Middle frontal gyrus (tissue), 1 donor: Measurements from ENCODE around the gene CPN2.

ENCODE experiments used
- DNase-seq: peaks from one replicate; pipeline ENCODE4 v3.0.0-alpha.2; 2015; ENCODE audit warnings: low spot score; ENCODE audit errors: extremely low spot score

The CPN2 gene

GRCh38 chr3:194354315-194354714 is 3.2 kb upstream of the CPN2 start:
- no peak for DNase-seq

DNA sequence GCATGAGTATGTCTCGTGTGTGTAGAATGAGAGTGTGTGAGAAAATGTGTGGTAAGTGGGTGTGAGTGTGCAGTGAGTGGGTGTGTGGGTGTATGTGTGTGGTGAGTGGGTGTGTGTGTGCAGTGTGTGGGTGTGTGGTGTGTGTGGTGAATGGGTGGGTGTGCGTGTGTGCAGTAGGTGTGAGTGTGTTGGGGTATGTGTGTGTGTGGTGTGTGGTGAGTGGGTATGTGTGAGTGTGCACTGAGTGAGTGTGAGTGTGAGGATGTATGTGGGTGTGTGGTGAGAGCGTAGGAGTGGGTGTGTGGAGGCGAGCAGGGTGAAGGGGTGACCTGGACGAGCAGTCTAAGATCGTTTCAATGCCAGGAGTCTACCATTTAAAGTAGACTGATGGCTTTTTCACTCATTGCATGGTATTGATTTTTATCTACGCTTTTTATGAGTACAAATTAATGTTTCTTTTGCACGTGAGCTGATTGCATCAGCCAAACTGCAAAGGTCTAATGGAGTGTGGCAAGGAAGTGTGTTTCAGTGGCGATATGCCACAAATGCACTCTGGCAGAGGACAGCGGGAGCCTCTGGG is 1.6 kb upstream of the CPN2 start:
- DNase-seq: no peak

- no peak for DNase-seq
Observed at GRCh38 chr3:194351952-194352536, 916 bp upstream of the CPN2 start.

- DNase-seq: no peak
Observed at GRCh38 chr3:194350726-194351071, 429 bp downstream of the CPN2 start.

DNA sequence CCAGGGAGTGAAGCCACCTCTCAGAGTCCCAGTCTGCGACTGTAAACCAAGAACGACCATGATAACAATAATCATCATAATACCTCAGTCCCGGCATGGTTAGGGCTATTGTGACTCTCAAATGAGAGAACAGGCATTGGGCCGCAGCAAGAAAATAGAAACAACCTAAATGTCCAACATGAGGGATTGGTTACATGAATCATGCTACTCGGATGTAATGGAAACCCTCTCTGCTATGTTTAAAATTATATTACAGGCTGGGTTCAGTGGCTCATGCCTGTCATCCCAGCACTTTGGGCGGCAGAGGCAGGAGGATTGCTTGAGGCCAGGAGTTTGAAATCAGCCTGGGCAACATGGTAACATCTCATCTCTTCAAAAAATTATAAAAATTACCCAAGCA is 2.8 kb downstream of the CPN2 start:
- no peak for DNase-seq

GRCh38 chr3:194346621-194347020 is 4.5 kb downstream of the CPN2 start:
- no peak for DNase-seq

- no peak for DNase-seq
Observed at GRCh38 chr3:194346035-194346434, 5.1 kb downstream of the CPN2 start.

DNA sequence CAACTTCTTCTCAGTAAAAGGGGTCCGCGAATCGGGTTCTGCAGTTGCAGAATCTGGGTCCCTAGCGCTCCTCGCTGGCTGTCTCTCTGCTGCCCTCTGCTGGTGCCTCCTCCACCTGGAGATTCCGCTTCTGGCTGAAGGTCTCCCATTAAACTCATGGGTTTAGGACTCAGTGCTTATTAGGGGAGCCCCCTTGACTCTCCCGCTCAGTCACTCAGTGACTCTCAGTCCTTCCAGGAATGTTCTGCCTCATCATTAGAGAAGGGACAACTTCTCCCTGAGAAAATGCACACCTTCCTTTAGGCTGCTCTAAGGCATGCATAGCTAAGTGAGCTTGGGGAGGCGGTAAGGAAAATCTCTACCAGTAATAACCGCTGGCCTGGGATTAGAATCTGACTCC is 7.1 kb downstream of the CPN2 start:
- peak; percentile 53 for DNase-seq

DNA sequence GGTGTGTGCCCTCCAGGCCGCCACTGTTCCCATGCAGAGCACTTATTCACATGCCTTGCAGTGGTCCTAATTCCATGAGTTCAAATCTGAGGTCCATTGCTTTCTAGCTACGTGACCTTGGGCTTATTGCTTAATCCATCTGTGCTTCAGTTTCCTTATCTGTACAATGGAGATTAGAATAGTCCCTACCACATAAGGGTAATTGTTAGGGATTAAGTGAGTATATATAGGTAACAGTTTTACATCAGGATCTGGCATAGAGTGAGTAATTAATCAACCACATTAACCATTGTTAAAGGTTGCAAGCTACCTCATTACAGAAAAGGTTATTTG is 7.6 kb downstream of the CPN2 start:
- no peak for DNase-seq

DNA sequence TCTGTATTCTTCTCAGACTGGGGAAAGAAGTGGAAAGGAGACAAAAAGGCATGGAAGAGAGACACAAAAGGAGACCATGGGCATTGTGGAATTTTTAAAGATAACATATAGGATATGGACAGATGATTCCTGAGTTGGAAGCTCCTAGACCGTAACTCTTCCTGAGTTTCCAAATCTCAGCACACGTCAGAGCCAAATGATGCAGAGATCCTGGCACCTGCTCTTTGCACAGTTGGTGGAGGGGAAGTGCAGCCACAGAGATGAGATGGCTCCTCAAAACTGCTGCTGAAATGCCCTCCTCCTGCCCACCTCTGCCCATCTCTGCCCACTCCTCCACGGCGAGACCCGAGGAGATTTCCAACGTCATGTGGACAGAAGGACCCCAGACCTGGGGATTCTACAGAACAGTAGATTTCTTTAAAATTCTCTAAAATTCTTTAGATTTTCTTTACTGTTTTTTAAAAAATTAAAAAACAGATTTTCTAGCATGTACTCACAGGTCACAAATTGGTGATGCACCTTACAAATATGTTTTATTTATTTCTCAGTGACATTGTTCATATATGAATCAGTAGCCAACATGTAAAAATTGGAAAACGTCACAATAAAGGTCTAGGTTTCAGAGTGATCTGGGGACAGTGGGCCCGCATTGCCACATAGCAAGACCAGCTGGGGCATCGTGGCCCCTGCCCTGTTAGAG is 8.1 kb downstream of the CPN2 start:
- DNase-seq: no peak

DNA sequence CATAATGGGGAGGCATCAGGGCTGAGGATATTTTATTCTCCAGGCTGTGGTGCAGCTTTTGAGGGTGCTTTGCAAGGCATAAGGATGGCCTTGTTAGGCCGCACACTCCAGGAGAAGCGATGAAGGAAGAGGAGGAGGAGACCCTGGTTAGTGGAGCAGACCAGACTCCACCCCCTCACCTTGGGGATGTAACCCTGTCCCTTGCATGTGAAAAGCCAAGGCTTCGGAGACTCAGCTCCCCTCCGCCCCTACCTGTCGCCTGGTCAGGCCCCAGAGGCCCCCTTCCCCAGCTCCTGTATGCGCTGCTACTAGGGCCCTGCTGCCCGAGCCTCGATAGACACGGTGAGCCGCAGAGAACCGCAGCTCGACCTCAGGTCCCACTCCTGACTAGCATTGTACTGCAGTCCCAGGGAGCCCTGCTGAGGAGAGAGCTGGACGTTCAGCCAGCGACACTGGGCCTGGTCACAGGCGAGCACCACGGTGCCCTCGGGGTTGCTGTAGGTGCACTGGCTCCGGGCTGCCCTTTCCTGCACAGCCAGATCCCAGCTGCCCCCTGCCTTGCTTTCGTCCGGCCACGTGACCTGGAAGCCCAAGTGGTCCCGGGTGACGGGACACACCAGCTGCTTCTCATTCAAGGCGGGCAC is 10.2 kb downstream of the CPN2 start:
- DNase-seq: no peak

- no peak for DNase-seq
Observed at GRCh38 chr3:194339840-194340239, 11.3 kb downstream of the CPN2 start.

GRCh38 chr3:194339356-194339755 is 11.8 kb downstream of the CPN2 start:
- DNase-seq: no peak

DNA sequence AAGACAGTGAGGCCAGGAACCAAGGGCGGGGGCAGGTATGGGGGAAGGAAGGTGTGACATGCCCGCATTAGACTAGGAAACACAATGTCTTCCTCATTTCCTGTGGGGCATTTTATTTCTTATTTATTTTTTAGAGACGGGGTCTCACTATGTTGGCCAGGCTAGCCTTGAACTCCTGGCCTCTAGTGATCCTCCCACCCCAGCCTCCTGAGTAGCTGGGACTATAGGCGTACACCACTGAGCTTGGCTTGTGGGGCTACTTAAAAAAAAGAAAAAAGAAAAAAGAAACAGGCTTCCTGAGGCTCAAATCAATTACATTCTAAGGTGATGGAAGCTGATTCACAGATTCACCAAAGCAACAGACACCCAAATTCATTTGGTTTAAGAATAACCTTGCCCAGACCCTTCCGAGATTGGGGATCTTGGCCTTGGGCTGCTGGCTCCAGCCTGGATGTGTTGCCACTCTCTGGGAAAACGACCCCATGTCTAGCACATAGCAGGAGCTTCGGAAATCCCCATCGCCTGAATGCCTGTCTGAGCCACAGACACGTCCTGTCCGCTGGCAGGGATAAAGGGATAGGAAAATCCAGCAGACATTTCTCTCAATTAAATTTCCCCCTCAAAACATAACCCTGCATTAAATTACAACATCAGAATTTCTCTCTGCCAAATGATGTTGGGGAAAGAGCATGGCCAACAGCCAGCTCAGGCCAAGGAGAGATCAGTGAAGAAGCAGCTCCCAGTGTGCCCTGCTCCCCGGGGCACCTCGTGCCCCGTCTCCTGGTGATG is 13.0 kb downstream of the CPN2 start:
- DNase-seq: no peak

DNA sequence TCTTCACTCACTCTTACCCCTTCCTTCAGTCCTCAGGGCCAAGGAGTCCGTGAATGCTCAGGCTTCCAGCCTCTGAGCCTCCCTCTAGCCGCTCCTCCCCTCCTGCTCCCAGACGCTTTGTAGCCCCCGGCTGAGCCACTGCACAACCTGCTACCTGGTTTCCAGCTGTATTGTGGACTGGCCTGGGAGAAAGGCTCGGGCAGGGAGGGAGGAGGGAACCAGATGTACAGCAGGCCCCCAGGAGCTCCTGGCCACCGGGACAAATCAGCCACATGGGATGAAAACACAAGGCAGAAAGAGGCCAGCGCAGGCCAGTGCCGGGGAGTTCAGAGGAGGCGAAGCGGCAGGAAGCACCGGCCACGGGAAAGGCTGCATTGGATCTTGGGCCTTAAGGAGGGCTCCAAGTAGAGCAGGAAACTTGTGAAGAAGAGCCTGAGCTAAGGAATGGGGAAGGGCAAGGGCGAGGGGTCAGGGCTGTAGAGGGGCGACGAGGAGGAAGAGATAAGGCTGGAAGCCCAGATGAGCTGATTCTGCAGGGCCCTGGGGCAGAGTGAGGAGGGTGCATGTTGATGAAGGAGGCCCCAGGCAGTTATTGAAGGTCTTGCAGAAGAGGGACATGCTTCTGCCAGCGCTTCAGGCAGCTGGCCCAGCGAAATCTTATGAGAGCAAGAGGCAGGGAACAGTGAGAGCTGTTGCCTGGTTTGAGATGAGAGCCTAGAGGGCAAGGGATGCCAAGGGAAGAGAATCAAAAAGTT is 14.3 kb downstream of the CPN2 start:
- DNase-seq: no peak

- DNase-seq: no peak
Observed at GRCh38 chr3:194333981-194334320, 17.2 kb downstream of the CPN2 start.

DNA sequence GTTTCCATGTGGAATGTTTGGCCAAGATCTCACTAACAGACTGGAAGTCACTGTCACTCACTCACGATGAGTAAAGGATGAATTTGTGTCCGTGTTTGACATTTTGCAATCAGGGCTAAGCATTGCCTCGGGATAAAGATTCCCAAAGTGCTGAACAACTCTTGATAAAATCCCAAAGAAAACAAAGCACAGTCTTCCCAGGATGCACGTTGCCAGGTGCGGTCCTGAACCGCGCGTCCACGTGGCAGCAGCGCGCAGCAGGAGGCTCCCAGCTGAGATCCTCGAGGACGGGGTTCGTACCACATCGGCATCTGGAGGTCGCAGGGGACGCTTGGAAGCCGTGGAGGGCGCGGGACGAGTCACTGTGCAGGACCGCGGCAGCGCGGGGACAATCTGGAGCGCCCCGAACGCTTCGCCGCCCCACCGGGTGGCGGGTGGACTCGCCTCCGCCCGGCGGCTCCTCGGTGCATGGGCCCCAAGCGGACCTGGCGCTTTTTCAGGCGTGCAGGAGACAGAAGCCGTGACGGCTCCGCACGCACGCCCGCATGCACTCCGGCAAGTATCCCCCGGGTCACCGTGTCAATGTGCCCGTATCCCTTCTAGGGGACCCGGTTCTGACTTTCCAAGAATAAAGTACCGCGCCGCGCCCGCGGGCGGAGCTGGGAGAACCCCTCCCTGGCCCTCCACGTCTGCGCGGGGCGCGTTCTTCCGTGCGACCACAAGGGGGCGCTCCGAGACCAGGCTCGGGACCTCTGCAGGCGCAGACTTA is 17.7 kb downstream of the CPN2 start:
- DNase-seq: peak; percentile 67

DNA sequence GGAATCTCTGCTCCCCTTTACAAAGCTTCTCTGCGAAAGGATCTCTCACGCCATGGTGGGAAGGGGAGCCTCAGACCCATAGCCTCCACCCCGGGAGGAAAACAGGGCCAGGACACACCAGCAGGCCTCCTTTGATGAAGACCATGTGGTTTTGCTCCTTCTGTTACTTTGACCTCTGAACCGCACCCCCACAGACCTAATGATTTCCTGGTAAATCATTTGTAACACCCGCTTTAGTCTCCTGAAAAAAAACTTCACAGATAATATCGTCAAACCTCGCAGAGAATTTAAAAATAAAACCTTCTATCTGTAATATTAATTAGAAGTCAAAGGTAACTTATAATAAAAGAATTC is 18.3 kb downstream of the CPN2 start:
- DNase-seq: no peak

GRCh38 chr3:194330579-194330978 is 20.5 kb downstream of the CPN2 start:
- DNase-seq: no peak

- DNase-seq: no peak
Observed at GRCh38 chr3:194330160-194330559, 21.0 kb downstream of the CPN2 start.

DNA sequence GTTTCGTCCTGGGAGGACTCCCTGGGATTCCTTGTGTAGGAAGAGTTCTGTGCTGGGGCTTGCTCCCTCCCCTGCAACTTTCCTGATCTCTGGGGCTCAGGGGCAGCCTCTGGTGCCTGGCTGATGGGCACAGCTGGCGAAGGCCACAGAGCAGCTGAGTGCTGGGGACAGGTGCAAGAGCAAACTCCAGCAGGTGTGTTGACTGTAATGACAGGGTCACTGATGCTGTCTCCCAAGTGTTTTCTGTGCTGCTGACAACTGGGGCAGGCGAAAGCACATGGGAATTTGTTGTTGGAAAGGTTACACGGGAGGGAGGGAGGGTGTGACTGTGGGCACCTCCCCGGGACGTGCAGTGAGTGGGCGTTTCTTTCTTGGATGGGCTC is 21.6 kb downstream of the CPN2 start:
- DNase-seq: no peak
